Spleen (tissue), 11 donors: ENCODE data around the gene SARNP. TPM values are rescaled to one million over a fixed set of nuclear protein-coding genes. Genes with fewer than 3 reads are reported as not detected.

Experiments used
- DNase-seq: peaks from one replicate; pipeline ENCODE4 v3.0.0-alpha.2; 2020
- H3K27ac ChIP-seq, 8 donors: fragments of 200-600 bp; sonication (generic) in 7 of 8; 1 replicate in 4 of 8; 2 replicates in 4 of 8; pipeline versions ENCODE4 v1.5.0 to v1.8.0; 2016 to 2021; ENCODE audit warnings: inconsistent platforms in 4 of 8, mild to moderate bottlenecking in 4 of 8, moderate library complexity in 1 of 8
- H3K27me3 ChIP-seq, 7 donors: fragments of 200-600 bp; sonication (generic) in 6 of 7; replicated peaks in 1 of 7; 1 replicate in 4 of 7; 2 replicates in 3 of 7; pipeline versions ENCODE4 v1.5.0 to v1.8.0; 2016 to 2021; ENCODE audit warnings: inconsistent platforms in 3 of 7, mild to moderate bottlenecking in 1 of 7
- H3K36me3 ChIP-seq, 6 donors: fragments of 200-600 bp; sonication (generic) in 5 of 6; 1 replicate in 4 of 6; 2 replicates in 2 of 6; pipeline versions ENCODE4 v1.5.0 to v1.8.0; 2016 to 2021; ENCODE audit warnings: inconsistent platforms in 2 of 6
- H3K4me1 ChIP-seq, 6 donors: fragments of 200-600 bp; sonication (generic) in 5 of 6; 1 replicate in 3 of 6; 2 replicates in 3 of 6; pipeline versions ENCODE4 v1.5.0 to v1.8.0; 2016 to 2021; ENCODE audit warnings: inconsistent platforms in 3 of 6
- H3K4me3 ChIP-seq, 8 donors: fragments of 200-600 bp; sonication (generic) in 7 of 8; 1 replicate in 4 of 8; 2 replicates in 4 of 8; pipeline versions ENCODE4 v1.5.0 to v1.8.0; 2016 to 2021; ENCODE audit warnings: inconsistent platforms in 4 of 8, mild to moderate bottlenecking in 4 of 8, moderate library complexity in 2 of 8
- H3K9me3 ChIP-seq, 8 donors: fragments of 200-600 bp; sonication (generic) in 7 of 8; 1 replicate in 4 of 8; 2 replicates in 4 of 8; pipeline versions ENCODE4 v1.5.0 to v1.8.0; 2016 to 2021; ENCODE audit warnings: inconsistent platforms in 4 of 8
- POLR2A ChIP-seq, 3 donors: fragments of 450-650 bp; IDR thresholded peaks; one replicate each; pipeline ENCODE4 v1.5.1; 2017; ENCODE audit warnings: antibody characterized with exemption in 3 of 3, mild to moderate bottlenecking in 1 of 3
- POLR2AphosphoS5 ChIP-seq, 3 donors: sonication (generic); formaldehyde crosslinking; IDR thresholded peaks; one replicate each; pipeline ENCODE4 v1.5.1; 2017; ENCODE audit warnings: antibody characterized with exemption in 3 of 3
- WGBS, 5 donors: extraction: QIAGEN DNeasy Blood & Tissue Kit in 3 of 5; methylation state at CpG; one replicate each; pipeline versions ENCODE4 v1.1.5 to v1.1.7; 2013 to 2018; 5-methylcytosine and 5-hydroxymethylcytosine counted together
- intact Hi-C: fragments of 100-400 bp; cut with DNase I; formaldehyde crosslinking; loops from one replicate; pipeline ENCODE4 v1.15.0; 2023; ENCODE audit warnings: low total_unique reads
- polyA plus RNA-seq, 3 donors: library from polyadenylated mRNA; stranded (reverse); fragments of 200-250 nt; gene quantifications; one replicate each; pipeline ENCODE4 v1.2.1, GENCODE V29; 2013
- total RNA-seq, 7 donors: library from RNA; depleted of rRNA in 3 of 7; stranded (reverse); fragments of >200 nt in 3 of 7; fragmentation: NEBNext Ultra II Directional in 4 of 7; extraction: Animal tissue kit (Norgen Biotek cat#: 25700) in 4 of 7; gene quantifications; one replicate each; pipeline versions ENCODE4 v1.1.0 to v1.2.1, GENCODE V29; 2016 to 2021
- TF ChIP-seq, protein P1 (sequence below), 11 experiments: fragments of 200-600 bp in 7 of 11; fragments of 450-650 bp in 4 of 11; sonication (generic) in 4 of 11; IDR thresholded peaks in 8 of 11; conservative IDR thresholded peaks in 3 of 11; 1 replicate in 7 of 11; 2 replicates in 4 of 11; pipeline versions ENCODE4 v1.4.0 to v1.8.0; 2016 to 2021; ENCODE audit warnings: antibody characterized with exemption in 11 of 11, inconsistent platforms in 4 of 11, mild to moderate bottlenecking in 1 of 11
- donor health status: healthy with polysubstance abuse.
- donor health status: DM: no; HTN: no; CAD: no; lungs with moderate emphysema.
- donor health status: DM: no; HTN: no; CAD: no.
- donor health status: Bipolar disorder and iron deficiency.
- donor health status: healthy.
- donor health status: DM: no; HTN: no; CAD: no.
- donor health status: DM: yes; HTN: yes; CAD: no.

SARNP gene
- total and polyA plus RNA-seq, 10 donors: 40.0 to 97.6 (median 60.3) TPM

DNA sequence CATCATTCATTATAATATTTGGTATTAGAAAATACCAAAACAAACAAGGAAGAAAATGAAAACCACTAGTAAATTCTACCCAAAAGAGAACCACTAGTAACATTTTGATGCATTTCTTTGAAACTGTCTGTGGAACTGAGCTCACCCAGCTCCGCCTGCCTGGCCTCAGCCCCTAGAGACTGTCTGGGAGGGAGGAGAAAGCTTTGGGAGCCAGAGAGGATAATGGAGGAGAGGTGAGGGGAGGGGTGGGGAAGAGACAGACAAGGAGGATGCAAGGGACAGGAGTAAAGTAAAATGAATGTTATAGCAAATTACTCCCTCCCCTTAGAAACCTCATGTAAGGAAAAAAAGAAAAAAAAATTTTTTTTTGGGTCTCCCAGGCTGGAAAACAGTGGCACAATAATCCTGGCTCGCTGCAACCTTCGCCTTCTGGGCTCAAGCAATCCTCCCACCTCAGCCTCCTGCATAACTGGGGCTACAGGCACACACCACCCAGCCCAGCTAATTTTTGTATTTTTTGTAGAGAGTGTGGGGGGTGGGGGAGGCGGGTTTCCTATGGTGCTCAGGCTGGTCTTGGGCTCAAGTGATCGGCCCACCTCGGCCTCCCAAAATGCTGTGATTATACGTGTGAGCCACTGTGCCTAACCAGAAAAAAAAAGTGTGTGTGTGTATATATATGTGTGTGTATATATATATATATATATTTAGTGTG is 28.4 kb upstream of the SARNP start:
- TF ChIP-seq POLR2A (IDR thresholded peaks at IDR 0.05): no peak
- no peak for TF ChIP-seq POLR2AphosphoS5 (IDR thresholded peaks at IDR 0.05)
- TF ChIP-seq, protein P1, sequence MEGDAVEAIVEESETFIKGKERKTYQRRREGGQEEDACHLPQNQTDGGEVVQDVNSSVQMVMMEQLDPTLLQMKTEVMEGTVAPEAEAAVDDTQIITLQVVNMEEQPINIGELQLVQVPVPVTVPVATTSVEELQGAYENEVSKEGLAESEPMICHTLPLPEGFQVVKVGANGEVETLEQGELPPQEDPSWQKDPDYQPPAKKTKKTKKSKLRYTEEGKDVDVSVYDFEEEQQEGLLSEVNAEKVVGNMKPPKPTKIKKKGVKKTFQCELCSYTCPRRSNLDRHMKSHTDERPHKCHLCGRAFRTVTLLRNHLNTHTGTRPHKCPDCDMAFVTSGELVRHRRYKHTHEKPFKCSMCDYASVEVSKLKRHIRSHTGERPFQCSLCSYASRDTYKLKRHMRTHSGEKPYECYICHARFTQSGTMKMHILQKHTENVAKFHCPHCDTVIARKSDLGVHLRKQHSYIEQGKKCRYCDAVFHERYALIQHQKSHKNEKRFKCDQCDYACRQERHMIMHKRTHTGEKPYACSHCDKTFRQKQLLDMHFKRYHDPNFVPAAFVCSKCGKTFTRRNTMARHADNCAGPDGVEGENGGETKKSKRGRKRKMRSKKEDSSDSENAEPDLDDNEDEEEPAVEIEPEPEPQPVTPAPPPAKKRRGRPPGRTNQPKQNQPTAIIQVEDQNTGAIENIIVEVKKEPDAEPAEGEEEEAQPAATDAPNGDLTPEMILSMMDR (IDR thresholded peaks at IDR 0.05 in 8 of 11, conservative IDR thresholded peaks at IDR 0.05 in 3 of 11): no peak
- no peak for DNase-seq
- Histone ChIP-seq H3K27me3 (no peaks in the 10 kb centered on the region), H3K36me3 (no peaks in the 10 kb centered on the region), H3K9me3 (no peaks in the 10 kb centered on the region), H3K4me3 (no peak overlapping the region), H3K27ac (peak overlapping the region in 5 of 8 donors; percentile 8 to 91 (median 90)), H3K4me1 (peaks cover 0 to 44% (median 11%) of the 10 kb centered on the region in 6 donors)
- intact Hi-C loops: no loop called here
- WGBS, 5 donors: 76 to 97% (median 89%) methylated on average over 7 of the region's 7 CpGs

DNA sequence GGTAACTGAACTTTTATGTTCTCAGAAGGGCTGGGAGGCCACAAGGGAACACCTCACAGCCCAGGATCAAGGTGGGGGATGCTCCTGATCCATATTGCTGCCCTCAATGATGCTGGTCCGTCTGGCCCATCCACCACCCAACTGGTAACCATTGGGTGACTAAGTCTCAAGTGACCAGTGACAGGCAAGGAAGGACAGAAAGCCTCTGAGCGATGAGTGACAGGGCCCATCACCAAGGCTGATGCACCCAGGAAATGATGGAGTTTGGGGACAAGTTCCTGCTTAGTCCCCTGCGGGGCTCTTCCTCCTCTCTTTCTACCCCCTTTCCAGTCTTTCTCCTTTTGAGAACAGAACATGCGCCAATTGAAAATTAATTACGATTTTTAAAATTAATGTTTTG is 27.8 kb upstream of the SARNP start:
- intact Hi-C loops: no loop called here
- Histone ChIP-seq H3K36me3 (no peaks in the 10 kb centered on the region), H3K4me1 (peaks cover 0 to 48% (median 11%) of the 10 kb centered on the region in 6 donors), H3K27me3 (no peaks in the 10 kb centered on the region), H3K4me3 (no peak overlapping the region), H3K27ac (peak overlapping the region in 4 of 8 donors; percentile 86 to 91 (median 90)), H3K9me3 (no peaks in the 10 kb centered on the region)
- no peak for DNase-seq
- WGBS, 5 donors: 75 to 87% (median 82%) methylated on average over 5 of the region's 5 CpGs
- TF ChIP-seq, protein P1 (IDR thresholded peaks at IDR 0.05 in 8 of 11, conservative IDR thresholded peaks at IDR 0.05 in 3 of 11): no peak
- TF ChIP-seq POLR2AphosphoS5 (IDR thresholded peaks at IDR 0.05) (no peak), POLR2A (IDR thresholded peaks at IDR 0.05) (no peak)

DNA sequence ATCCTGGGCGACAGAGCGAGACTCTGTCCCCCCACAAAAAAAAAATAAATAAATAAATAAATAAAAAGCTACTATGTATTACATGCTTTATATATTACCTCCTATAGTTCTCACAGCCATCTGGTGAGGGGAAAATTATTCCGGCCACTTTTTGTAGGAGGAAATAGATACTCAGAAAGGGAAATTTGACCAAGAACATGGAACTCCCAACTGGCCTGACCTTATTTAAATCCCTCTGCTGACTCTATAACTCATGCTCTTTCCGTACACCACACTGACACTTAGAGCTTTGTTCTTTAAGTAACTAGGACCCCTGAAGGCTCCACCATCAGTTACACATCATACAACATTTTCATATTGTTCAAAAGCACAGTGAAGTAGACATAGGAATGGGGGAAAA is 27.4 kb upstream of the SARNP start:
- intact Hi-C loops: no loop called here
- no peak for DNase-seq
- 73 to 87% (median 83%) methylated on average over 4 of the region's 4 CpGs for WGBS, 5 donors
- H3K4me3 ChIP-seq: no peak overlapping the region
- H3K27me3 ChIP-seq: no peaks in the 10 kb centered on the region
- peak overlapping the region in 4 of 8 donors; percentile 86 to 91 (median 90) for H3K27ac ChIP-seq
- peaks cover 0 to under 1% (median 0%) of the 10 kb centered on the region in 6 donors for H3K36me3 ChIP-seq
- TF ChIP-seq, protein P1 (IDR thresholded peaks at IDR 0.05 in 8 of 11, conservative IDR thresholded peaks at IDR 0.05 in 3 of 11): no peak
- TF ChIP-seq POLR2AphosphoS5 (IDR thresholded peaks at IDR 0.05) (no peak), POLR2A (IDR thresholded peaks at IDR 0.05) (no peak)
- peaks cover 0 to 46% (median 11%) of the 10 kb centered on the region in 6 donors for H3K4me1 ChIP-seq
- no peaks in the 10 kb centered on the region for H3K9me3 ChIP-seq

DNA sequence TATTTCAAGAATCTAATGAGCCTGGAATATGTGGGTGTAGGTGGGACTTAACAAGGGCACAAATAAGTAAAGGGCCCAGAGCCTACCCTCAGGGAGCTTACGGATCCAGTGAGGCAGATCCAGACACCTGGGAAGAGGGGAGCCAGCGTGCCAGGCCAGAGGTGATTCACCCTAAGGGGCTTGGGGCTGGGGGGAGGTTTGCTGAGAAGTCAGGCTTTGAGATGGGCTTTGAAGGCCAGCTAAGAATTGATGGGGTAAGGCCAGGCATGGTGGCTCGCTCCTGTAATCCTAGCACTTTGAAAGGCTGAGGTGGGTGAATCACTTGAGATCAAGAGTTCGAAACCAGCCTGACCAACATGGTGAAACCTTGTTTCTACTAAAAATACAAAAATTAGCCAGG is 25.9 kb upstream of the SARNP start:
- no peaks in the 10 kb centered on the region for H3K27me3 ChIP-seq
- TF ChIP-seq POLR2AphosphoS5 (IDR thresholded peaks at IDR 0.05) (no peak), POLR2A (IDR thresholded peaks at IDR 0.05) (no peak)
- TF ChIP-seq, protein P1 (IDR thresholded peaks at IDR 0.05 in 8 of 11, conservative IDR thresholded peaks at IDR 0.05 in 3 of 11): no peak
- peak overlapping the region in 4 of 8 donors; percentile 78 to 85 (median 82) for H3K27ac ChIP-seq
- peaks cover 0 to 13% (median 0%) of the 10 kb centered on the region in 6 donors for H3K36me3 ChIP-seq
- no peak for DNase-seq
- H3K4me3 ChIP-seq: no peak overlapping the region
- no peaks in the 10 kb centered on the region for H3K9me3 ChIP-seq
- intact Hi-C loops: no loop called here
- 87 to 93% (median 91%) methylated on average over 4 of the region's 4 CpGs for WGBS, 5 donors
- peaks cover 0 to 42% (median 8%) of the 10 kb centered on the region in 6 donors for H3K4me1 ChIP-seq
